ENCODE data around the gene SC5D. TPM values are rescaled to one million over a fixed set of nuclear protein-coding genes. Genes with fewer than 3 reads are reported as not detected.

SC5D gene
- total RNA-seq, 5 donors from 2014 or later (not counting 1 experiment from before 2014, with no cell fraction given), result 19.1 to 51.3 (median 25.6) TPM

DNA sequence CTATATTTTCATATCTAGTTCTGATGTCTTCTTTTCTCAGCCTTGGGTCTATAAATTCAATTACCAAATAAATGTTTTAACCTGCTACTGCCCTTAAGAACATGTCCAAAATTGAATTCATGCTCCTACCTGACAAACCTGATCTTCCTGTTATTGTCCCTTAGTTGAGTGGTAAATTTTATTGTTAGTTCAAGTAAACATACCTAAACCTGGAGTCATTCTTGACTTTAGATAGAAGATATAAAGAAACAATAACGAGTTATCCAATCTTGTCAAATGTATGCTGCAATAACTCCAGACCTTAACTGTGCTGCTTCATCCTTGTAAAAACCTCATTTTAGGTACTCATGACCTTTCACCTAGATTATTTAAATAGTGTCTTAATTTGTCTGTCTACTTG lies 34.6 kb upstream of the SC5D start:
- H3K9me3 Mint-ChIP-seq, result peaks cover 3 to 12% (median 3%) of the 10 kb centered on the region in 3 donors
- no peaks in the 10 kb centered on the region for H3K4me1 Mint-ChIP-seq
- DNase-seq (no peak), ATAC-seq (replicated peaks in 1 of 4) (no peak)
- peaks cover 6 to 11% of the 10 kb centered on the region in 2 donors for H3K27me3 Mint-ChIP-seq
- POLR2A ChIA-PET, result no interaction called here
- Histone ChIP-seq H3K4me1 (ENCODE audit: control insufficient read depth in 1 of 2, extremely low read depth in 1 of 2, insufficient read depth in 2 of 2, low read length in 2 of 2) (no peaks in the 10 kb centered on the region), H3K27me3 (replicated peaks in 1 of 2; ENCODE audit: control insufficient read depth in 2 of 2, extremely low read depth in 1 of 2, insufficient read depth in 2 of 2, low read length in 1 of 2) (no peaks in the 10 kb centered on the region), H3K9me3 (no peaks in the 10 kb centered on the region), H3K36me3 (ENCODE audit: control insufficient read depth in 2 of 2, extremely low read depth in 1 of 2, insufficient read depth in 1 of 2, low read length in 1 of 2) (no peaks in the 10 kb centered on the region), H3K27ac (ENCODE audit: low read length) (no peak overlapping the region), H3K4me3 (ENCODE audit: control insufficient read depth in 1 of 2, extremely low read depth in 1 of 2, low read length in 1 of 2) (no peak overlapping the region)
- no CpG with 5 or more reads among the region's 1 CpG for WGBS (ENCODE audit: insufficient coverage)
- H3K36me3 Mint-ChIP-seq, result peaks cover 3% of the 10 kb centered on the region
- CTCF ChIA-PET, result interaction anchor here in 1 of 2 donors (1.5 kb wide), 1 partner anchor 8 kb away, joined by 4 read pairs; no protein-coding TSS in a partner anchor
- no peak overlapping the region for H3K4me3 Mint-ChIP-seq
- H3K27ac Mint-ChIP-seq, result no peak overlapping the region

DNA sequence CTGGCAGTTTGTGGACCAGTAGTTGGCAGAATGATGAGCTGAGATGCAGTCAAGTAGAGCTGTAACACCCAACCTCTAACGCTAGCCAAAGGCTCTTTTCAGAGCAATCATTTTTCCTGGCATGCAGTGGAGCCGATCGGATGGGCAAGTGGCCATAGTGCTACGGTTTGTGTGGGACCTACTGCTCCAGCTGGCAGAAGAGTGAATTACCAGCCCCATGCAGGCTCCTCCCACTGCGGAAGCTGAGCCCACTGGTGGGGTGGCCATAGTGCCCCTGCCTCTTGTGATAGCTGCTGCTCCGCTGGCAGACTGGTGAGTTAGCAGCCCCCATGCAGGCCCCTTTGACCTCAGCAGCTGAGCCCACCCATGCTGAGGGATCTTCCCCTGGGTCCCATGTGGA lies 27.0 kb upstream of the SC5D start:
- H3K27ac Mint-ChIP-seq, result no peak overlapping the region
- H3K4me1 Mint-ChIP-seq, result peaks cover 4 to 8% (median 4%) of the 10 kb centered on the region in 3 donors
- WGBS (ENCODE audit: insufficient coverage), result 84% methylated on average over 5 of the region's 6 CpGs
- H3K9me3 Mint-ChIP-seq, result peaks cover 0 to 12% (median 7%) of the 10 kb centered on the region in 3 donors
- peaks cover 6% of the 10 kb centered on the region for H3K36me3 Mint-ChIP-seq
- POLR2A ChIA-PET, result no interaction called here
- H3K36me3 ChIP-seq (ENCODE audit: control insufficient read depth in 2 of 2, extremely low read depth in 1 of 2, insufficient read depth in 1 of 2, low read length in 1 of 2), result no peaks in the 10 kb centered on the region
- H3K27ac ChIP-seq (ENCODE audit: low read length), result no peak overlapping the region
- H3K4me3 ChIP-seq (ENCODE audit: control insufficient read depth in 1 of 2, extremely low read depth in 1 of 2, low read length in 1 of 2), result no peak overlapping the region
- no peaks in the 10 kb centered on the region for H3K4me1 ChIP-seq (ENCODE audit: control insufficient read depth in 1 of 2, extremely low read depth in 1 of 2, insufficient read depth in 2 of 2, low read length in 2 of 2)
- no peak overlapping the region for H3K4me3 Mint-ChIP-seq
- DNase-seq (no peak), ATAC-seq (replicated peaks in 1 of 4) (no peak)
- H3K27me3 Mint-ChIP-seq, result peaks cover 36 to 71% of the 10 kb centered on the region in 2 donors
- H3K9me3 ChIP-seq, result no peaks in the 10 kb centered on the region
- H3K27me3 ChIP-seq (replicated peaks in 1 of 2; ENCODE audit: control insufficient read depth in 2 of 2, extremely low read depth in 1 of 2, insufficient read depth in 2 of 2, low read length in 1 of 2), result peaks cover 0 to 17% of the 10 kb centered on the region in 2 experiments
- CTCF ChIA-PET, result interaction anchor here in 1 of 2 donors (1.0 kb wide), 1 partner anchor 9 kb away, joined by 4 read pairs; no protein-coding TSS in a partner anchor

DNA sequence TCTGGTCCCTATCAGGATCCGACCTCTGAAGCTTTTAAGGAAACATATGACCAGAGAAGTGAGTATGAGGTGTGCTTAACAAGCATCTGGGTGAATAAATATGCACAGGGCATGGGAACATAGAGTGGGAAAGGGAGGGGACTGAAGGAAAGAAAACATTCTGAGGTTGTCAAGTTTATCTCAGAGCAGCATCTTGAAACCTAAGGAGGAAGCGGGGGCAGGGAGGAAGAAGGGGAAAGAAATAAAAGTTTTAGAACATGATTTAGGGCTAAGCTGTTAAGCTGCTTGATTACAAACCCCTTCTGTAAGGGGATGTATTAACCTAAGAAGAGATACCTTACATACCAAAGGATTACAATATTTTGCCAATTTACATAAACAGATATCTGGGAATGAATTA lies 24.0 kb upstream of the SC5D start:
- peaks cover 0 to 17% of the 10 kb centered on the region in 2 experiments for H3K27me3 ChIP-seq (replicated peaks in 1 of 2; ENCODE audit: control insufficient read depth in 2 of 2, extremely low read depth in 1 of 2, insufficient read depth in 2 of 2, low read length in 1 of 2)
- ChIA-PET POLR2A (no interaction called here), CTCF (no interaction called here)
- peaks cover 0 to 1% (median under 1%) of the 10 kb centered on the region in 3 donors for H3K9me3 Mint-ChIP-seq
- no peaks in the 10 kb centered on the region for H3K36me3 Mint-ChIP-seq
- H3K9me3 ChIP-seq, result no peaks in the 10 kb centered on the region
- H3K4me1 ChIP-seq (ENCODE audit: control insufficient read depth in 1 of 2, extremely low read depth in 1 of 2, insufficient read depth in 2 of 2, low read length in 2 of 2), result no peaks in the 10 kb centered on the region
- no peak overlapping the region for H3K27ac Mint-ChIP-seq
- peaks cover 4 to 8% (median 7%) of the 10 kb centered on the region in 3 donors for H3K4me1 Mint-ChIP-seq
- no peak overlapping the region for H3K4me3 ChIP-seq (ENCODE audit: control insufficient read depth in 1 of 2, extremely low read depth in 1 of 2, low read length in 1 of 2)
- no peak overlapping the region for H3K27ac ChIP-seq (ENCODE audit: low read length)
- no peaks in the 10 kb centered on the region for H3K36me3 ChIP-seq (ENCODE audit: control insufficient read depth in 2 of 2, extremely low read depth in 1 of 2, insufficient read depth in 1 of 2, low read length in 1 of 2)
- peaks cover 31 to 60% of the 10 kb centered on the region in 2 donors for H3K27me3 Mint-ChIP-seq
- ATAC-seq (replicated peaks in 1 of 4), result no peak
- 38% methylated on average over 1 of the region's 2 CpGs for WGBS (ENCODE audit: insufficient coverage)
- DNase-seq, result no peak
- H3K4me3 Mint-ChIP-seq, result no peak overlapping the region

DNA sequence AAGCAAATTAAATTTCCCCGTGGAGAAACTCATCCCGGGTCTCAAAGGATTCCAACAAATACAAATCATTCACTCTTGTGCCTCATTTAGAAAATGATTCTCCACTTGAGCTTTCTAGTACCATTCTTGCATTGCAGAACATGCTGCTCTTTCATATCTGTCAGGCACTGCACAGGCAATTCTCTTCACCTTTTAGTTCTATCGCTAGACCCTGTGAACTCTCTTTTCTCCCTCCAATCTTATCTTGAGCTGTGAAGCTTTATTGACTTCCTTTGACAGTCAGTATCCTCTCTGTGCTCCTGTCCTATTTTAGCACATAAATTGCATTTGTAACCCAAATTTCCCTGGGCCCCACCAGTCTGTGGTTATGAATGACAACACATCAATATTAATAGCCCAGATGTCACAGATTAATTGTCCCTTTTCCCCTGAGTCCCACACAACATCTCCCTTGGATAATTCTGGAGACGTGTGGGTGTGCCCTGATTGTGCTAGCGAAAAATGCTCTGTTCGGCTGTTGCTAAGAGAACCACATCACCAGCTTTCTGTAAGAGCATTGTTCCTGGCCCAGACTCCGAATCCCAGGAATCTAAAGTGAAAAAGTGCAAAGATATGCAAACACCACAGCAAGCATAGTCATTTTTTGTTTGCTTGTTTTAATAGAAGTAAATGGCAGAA lies 22.4 kb upstream of the SC5D start:
- Mint-ChIP-seq H3K27ac (no peak overlapping the region), H3K27me3 (peaks cover 28 to 50% of the 10 kb centered on the region in 2 donors), H3K4me1 (peaks cover 4 to 8% (median 7%) of the 10 kb centered on the region in 3 donors), H3K4me3 (no peak overlapping the region), H3K9me3 (no peaks in the 10 kb centered on the region), H3K36me3 (no peaks in the 10 kb centered on the region)
- ATAC-seq (replicated peaks in 1 of 4) (no peak), DNase-seq (no peak)
- Histone ChIP-seq H3K4me3 (ENCODE audit: control insufficient read depth in 1 of 2, extremely low read depth in 1 of 2, low read length in 1 of 2) (no peak overlapping the region), H3K36me3 (ENCODE audit: control insufficient read depth in 2 of 2, extremely low read depth in 1 of 2, insufficient read depth in 1 of 2, low read length in 1 of 2) (no peaks in the 10 kb centered on the region), H3K27ac (ENCODE audit: low read length) (no peak overlapping the region), H3K9me3 (no peaks in the 10 kb centered on the region), H3K4me1 (ENCODE audit: control insufficient read depth in 1 of 2, extremely low read depth in 1 of 2, insufficient read depth in 2 of 2, low read length in 2 of 2) (no peaks in the 10 kb centered on the region), H3K27me3 (replicated peaks in 1 of 2; ENCODE audit: control insufficient read depth in 2 of 2, extremely low read depth in 1 of 2, insufficient read depth in 2 of 2, low read length in 1 of 2) (peaks cover 0 to 7% of the 10 kb centered on the region in 2 experiments)
- ChIA-PET POLR2A (no interaction called here), CTCF (no interaction called here)
- 70% methylated on average over 7 of the region's 7 CpGs for WGBS (ENCODE audit: insufficient coverage)

DNA sequence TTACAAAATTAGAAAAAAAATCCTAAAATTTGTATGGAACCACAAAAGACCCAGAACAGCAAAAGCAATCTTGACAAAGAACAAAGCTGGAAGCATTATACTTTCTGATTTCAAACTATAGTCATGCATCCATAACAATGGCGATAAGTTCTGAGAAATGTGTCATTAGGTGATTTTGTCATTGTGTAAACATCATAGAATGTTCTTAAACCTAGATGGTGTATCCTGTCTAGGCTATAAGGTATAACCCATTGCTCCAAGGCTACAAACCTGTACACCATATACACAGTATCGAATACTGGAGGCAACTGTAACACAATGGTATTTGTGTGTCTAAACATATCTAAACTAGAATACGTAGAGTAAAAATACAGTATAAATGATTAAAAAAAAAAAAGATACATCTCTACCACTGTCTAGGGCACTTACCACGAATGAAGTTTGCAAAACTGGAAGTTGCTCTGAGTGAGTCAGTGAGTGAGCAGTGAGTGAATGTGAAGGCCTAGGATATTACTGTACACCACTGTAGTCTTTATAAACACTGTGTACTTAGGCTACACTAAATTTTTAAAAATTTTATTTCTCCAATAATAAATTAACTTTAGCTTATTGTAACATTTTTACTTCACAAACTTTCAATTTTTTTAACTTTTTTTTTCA lies 18.1 kb upstream of the SC5D start:
- ATAC-seq (replicated peaks in 1 of 4) (no peak), DNase-seq (no peak)
- Histone ChIP-seq H3K36me3 (ENCODE audit: control insufficient read depth in 2 of 2, extremely low read depth in 1 of 2, insufficient read depth in 1 of 2, low read length in 1 of 2) (no peaks in the 10 kb centered on the region), H3K4me3 (ENCODE audit: control insufficient read depth in 1 of 2, extremely low read depth in 1 of 2, low read length in 1 of 2) (no peak overlapping the region), H3K27me3 (replicated peaks in 1 of 2; ENCODE audit: control insufficient read depth in 2 of 2, extremely low read depth in 1 of 2, insufficient read depth in 2 of 2, low read length in 1 of 2) (no peaks in the 10 kb centered on the region), H3K9me3 (no peaks in the 10 kb centered on the region), H3K4me1 (ENCODE audit: control insufficient read depth in 1 of 2, extremely low read depth in 1 of 2, insufficient read depth in 2 of 2, low read length in 2 of 2) (no peaks in the 10 kb centered on the region), H3K27ac (ENCODE audit: low read length) (no peak overlapping the region)
- Mint-ChIP-seq H3K4me1 (peaks cover 0 to 3% (median 0%) of the 10 kb centered on the region in 3 donors), H3K36me3 (no peaks in the 10 kb centered on the region), H3K4me3 (no peak overlapping the region), H3K9me3 (peaks cover 0 to 9% (median 4%) of the 10 kb centered on the region in 3 donors), H3K27me3 (peaks cover 4 to 11% of the 10 kb centered on the region in 2 donors), H3K27ac (no peak overlapping the region)
- no CpG with 5 or more reads among the region's 4 CpGs for WGBS (ENCODE audit: insufficient coverage)
- POLR2A ChIA-PET, result interaction anchor here in 1 of 2 donors (0.6 kb wide), 1 partner anchor 941 kb away, joined by 4 read pairs; no protein-coding TSS in a partner anchor
- CTCF ChIA-PET, result interaction anchor here (0.6 to 0.7 kb wide), 3 partner anchors 13 to 939 kb away, joined by 3 read pairs; partner anchors contain the start of gene SC5D (in 1 of the 2)

DNA sequence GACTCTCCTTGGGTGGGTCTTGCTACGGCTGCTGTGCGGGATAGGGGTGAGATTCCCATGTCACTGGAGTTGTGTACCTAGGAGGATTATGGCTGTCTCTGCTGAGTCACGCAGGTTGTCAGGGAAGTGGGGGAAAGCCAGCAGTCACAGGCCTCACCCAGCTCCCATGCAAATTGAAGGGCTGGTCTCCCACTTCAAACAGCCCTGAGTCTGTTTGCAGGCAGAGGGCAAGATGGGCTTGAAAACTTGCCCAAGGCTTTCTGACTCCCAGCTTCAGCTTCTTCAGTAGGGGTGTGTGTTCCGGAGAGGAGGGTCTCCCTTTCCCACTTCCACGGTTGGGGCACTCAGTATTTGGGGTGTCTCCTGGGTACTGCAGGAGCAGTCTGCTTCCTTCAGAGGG lies 10.9 kb upstream of the SC5D start:
- H3K4me3 Mint-ChIP-seq, result no peak overlapping the region
- H3K4me3 ChIP-seq (ENCODE audit: control insufficient read depth in 1 of 2, extremely low read depth in 1 of 2, low read length in 1 of 2), result no peak overlapping the region

More for the DNA sequence above, 10.9 kb upstream of the SC5D start:
- Histone ChIP-seq H3K4me1 (ENCODE audit: control insufficient read depth in 1 of 2, extremely low read depth in 1 of 2, insufficient read depth in 2 of 2, low read length in 2 of 2) (no peaks in the 10 kb centered on the region), H3K36me3 (ENCODE audit: control insufficient read depth in 2 of 2, extremely low read depth in 1 of 2, insufficient read depth in 1 of 2, low read length in 1 of 2) (no peaks in the 10 kb centered on the region), H3K9me3 (no peaks in the 10 kb centered on the region), H3K27ac (ENCODE audit: low read length) (no peak overlapping the region), H3K27me3 (replicated peaks in 1 of 2; ENCODE audit: control insufficient read depth in 2 of 2, extremely low read depth in 1 of 2, insufficient read depth in 2 of 2, low read length in 1 of 2) (peaks cover 0 to 18% of the 10 kb centered on the region in 2 experiments)
- no CpG with 5 or more reads among the region's 5 CpGs for WGBS (ENCODE audit: insufficient coverage)
- Mint-ChIP-seq H3K27ac (no peak overlapping the region), H3K27me3 (peaks cover 35 to 41% of the 10 kb centered on the region in 2 donors), H3K9me3 (peaks cover 4 to 9% (median 4%) of the 10 kb centered on the region in 3 donors), H3K36me3 (no peaks in the 10 kb centered on the region), H3K4me1 (no peaks in the 10 kb centered on the region)
- ChIA-PET CTCF (no interaction called here), POLR2A (no interaction called here)
- DNase-seq (no peak), ATAC-seq (replicated peaks in 1 of 4) (no peak)

Data from T-cell (primary cell).